ENCODE results near the gene SLC7A8.

DNA sequence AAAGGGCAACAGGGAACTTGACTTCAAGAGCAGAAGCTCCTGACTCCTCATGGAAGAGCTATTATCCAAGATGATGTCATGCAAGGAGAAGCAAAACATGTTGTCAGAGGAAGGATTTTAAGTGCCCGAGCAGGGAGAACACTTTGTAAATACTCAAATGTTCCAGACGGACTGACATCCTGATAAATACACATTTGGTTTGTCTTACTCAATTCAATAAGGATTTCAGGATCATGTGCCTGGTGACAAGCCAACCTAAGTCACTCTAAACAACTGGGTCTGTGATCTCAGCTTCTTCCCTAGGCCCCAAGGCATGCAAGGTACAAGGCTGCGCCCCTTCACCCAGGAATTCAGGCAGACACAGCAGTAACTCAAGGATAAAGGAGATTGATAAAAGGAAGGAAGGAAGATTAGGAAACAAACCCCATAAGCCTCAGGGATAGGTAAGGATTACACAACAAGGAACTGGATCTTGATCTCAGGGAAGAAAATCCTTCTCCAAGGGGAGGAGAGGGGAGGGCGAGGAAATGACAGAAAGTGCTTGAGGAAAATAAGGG lies 37.6 kb downstream of the SLC7A8 start:
- TF ChIP-seq, protein P1, sequence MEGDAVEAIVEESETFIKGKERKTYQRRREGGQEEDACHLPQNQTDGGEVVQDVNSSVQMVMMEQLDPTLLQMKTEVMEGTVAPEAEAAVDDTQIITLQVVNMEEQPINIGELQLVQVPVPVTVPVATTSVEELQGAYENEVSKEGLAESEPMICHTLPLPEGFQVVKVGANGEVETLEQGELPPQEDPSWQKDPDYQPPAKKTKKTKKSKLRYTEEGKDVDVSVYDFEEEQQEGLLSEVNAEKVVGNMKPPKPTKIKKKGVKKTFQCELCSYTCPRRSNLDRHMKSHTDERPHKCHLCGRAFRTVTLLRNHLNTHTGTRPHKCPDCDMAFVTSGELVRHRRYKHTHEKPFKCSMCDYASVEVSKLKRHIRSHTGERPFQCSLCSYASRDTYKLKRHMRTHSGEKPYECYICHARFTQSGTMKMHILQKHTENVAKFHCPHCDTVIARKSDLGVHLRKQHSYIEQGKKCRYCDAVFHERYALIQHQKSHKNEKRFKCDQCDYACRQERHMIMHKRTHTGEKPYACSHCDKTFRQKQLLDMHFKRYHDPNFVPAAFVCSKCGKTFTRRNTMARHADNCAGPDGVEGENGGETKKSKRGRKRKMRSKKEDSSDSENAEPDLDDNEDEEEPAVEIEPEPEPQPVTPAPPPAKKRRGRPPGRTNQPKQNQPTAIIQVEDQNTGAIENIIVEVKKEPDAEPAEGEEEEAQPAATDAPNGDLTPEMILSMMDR (IDR thresholded peaks at IDR 0.05) = no peak
- TF ChIP-seq POLR2A (IDR thresholded peaks at IDR 0.05) = no peak

Data from heart left ventricle (tissue), 13 donors.